HFFc6 (cell line): Measurements from ENCODE around the gene SESN3. TPM values are rescaled to one million over a fixed set of nuclear protein-coding genes. Genes with fewer than 3 reads are reported as not detected.

Source experiments
- DNase-seq: peaks from one replicate; pipeline ENCODE4 v3.0.0-alpha.2; 2018
- H3K27ac Mint-ChIP-seq: 2 replicates; pipeline ENCODE4 v1.8.0; 2020; ENCODE audit warnings: mild to moderate bottlenecking, mixed read lengths
- H3K27me3 Mint-ChIP-seq: 2 replicates; pipeline ENCODE4 v1.8.0; 2021; ENCODE audit warnings: mild to moderate bottlenecking, moderate library complexity, mixed read lengths; ENCODE audit not compliant: insufficient read depth
- H3K36me3 Mint-ChIP-seq: 2 replicates; pipeline ENCODE4 v1.8.0; 2021; ENCODE audit warnings: low read depth, mixed read lengths
- H3K4me1 Mint-ChIP-seq: 2 replicates; pipeline ENCODE4 v1.8.0; 2020; ENCODE audit warnings: low read depth, mixed read lengths
- H3K4me3 Mint-ChIP-seq: 2 replicates; pipeline ENCODE4 v1.8.0; 2020; ENCODE audit warnings: mild to moderate bottlenecking, moderate library complexity, mixed read lengths
- H3K9me3 Mint-ChIP-seq: 2 replicates; pipeline ENCODE4 v1.8.0; 2020; ENCODE audit warnings: mild to moderate bottlenecking, mixed read lengths
- CTCF ChIP-seq: fragments of 200-600 bp; sonication (generic); IDR thresholded peaks from 2 replicates; pipeline ENCODE4 v1.5.0; 2021; ENCODE audit warnings: antibody characterized with exemption, mild to moderate bottlenecking
- total RNA-seq, 6 experiments: library from RNA; stranded (reverse); fragmentation: NEBNext Ultra II Directional; extraction: Animal tissue kit (Norgen Biotek cat#: 25700); gene quantifications; 2 replicates in 1 of 6; 3 replicates in 5 of 6; pipeline ENCODE4 v1.2.3, GENCODE V29; 2021

Gene SESN3
- total RNA-seq, 6 experiments from 2014 or later: 0.12 to 0.28 (median 0.21) TPM

GRCh38 chr11:95147364-95147905, 83.6 kb downstream of the SESN3 start:
- DNase-seq: peak; percentile 85
- Mint-ChIP-seq H3K36me3 (no peaks in the 10 kb centered on the region; the same call in 1 of the 2 replicates), H3K4me1 (peaks cover 73% of the 10 kb centered on the region), H3K9me3 (no peaks in the 10 kb centered on the region), H3K27me3 (no peaks in the 10 kb centered on the region; the same call in 1 of the 2 replicates), H3K4me3 (peak overlapping the region; percentile 44), H3K27ac (peak overlapping the region; percentile 64)
- no peak for TF ChIP-seq CTCF

DNA sequence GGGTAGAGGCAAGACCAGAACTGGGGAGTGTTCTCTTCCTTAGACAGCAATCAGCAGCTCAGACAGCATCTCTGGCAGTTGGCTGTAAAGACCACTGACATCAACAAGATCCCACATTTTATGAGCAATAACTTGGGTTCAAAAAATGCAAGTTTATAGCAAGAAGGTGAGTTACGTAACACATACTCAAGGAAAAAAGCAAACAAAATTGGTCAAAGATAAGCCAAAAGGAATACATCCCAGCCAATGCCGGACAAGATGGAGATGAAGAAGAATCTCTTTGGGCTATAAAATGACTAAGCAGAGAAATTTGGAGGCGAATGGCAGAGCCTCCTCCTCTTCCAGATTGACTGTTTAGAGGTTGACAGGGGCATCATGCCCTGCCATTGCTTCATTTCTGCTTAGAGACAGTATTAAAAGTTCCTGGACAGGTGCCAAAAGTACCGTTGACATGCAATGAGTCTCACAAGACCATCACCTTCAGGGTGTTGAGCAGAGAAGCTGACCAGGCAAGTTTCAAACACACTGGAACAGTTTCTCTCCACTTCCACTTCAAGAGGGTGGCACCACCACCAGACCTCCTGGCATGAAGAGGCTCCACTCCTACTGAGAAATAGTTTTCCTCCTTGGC, 85.5 kb downstream of the SESN3 start:
- no peak overlapping the region for H3K27ac Mint-ChIP-seq
- H3K4me1 Mint-ChIP-seq: peaks cover 67% of the 10 kb centered on the region
- no peak overlapping the region for H3K4me3 Mint-ChIP-seq
- no peaks in the 10 kb centered on the region; the same call in 1 of the 2 replicates for H3K27me3 Mint-ChIP-seq
- TF ChIP-seq CTCF: no peak
- H3K9me3 Mint-ChIP-seq: no peaks in the 10 kb centered on the region
- no peaks in the 10 kb centered on the region; the same call in 1 of the 2 replicates for H3K36me3 Mint-ChIP-seq
- no peak for DNase-seq

DNA sequence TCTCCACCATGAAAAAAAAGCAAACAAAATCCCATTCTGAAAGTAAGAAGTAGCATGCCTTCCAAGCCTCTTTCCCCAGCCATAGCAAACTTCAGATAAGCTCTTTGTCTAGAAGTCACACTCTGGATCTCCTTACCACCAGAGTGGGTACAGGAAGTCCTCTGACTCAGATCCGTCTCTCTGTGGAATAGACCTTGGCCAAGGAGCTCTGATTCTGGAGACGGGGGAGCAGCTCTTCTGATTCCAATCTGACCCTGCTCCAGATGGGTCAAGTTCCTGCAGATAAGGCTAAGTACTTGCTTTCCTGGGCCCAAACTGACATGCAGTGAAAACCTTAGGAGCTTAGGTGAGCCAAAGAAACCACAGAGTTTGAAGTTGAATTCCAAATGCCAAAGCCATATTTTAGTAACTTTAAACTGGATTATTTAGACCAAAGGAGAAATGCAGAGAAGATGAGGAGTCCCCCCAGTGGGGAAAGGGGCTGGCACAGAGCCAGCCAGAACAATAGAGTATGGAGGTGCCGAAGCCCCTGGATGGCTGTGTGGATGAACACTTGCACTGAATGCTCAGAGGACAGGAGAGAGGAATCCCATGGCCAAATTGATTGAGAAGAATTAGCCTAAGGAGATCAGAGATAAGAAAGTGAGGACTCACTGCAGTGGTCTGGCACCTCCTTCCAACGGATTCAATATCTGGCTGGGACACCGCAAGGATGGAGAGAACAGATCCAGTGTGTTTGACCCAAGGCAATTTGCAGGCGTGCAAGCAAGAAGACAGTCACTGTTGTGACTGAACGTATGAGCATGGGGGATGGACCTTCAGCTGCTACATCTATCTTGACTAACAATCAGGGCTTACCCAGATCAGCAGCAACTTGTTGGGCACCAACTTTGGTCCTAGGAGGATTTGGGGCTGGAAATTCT, 86.4 kb downstream of the SESN3 start:
- TF ChIP-seq CTCF: no peak
- Mint-ChIP-seq H3K4me1 (peaks cover 67% of the 10 kb centered on the region), H3K27me3 (no peaks in the 10 kb centered on the region; the same call in 1 of the 2 replicates), H3K27ac (peak overlapping the region; percentile 50), H3K9me3 (no peaks in the 10 kb centered on the region), H3K4me3 (peak overlapping the region; percentile 2), H3K36me3 (no peaks in the 10 kb centered on the region; the same call in 1 of the 2 replicates)
- no peak for DNase-seq

- Mint-ChIP-seq H3K9me3 (no peaks in the 10 kb centered on the region), H3K36me3 (no peaks in the 10 kb centered on the region; the same call in 1 of the 2 replicates), H3K27me3 (no peaks in the 10 kb centered on the region; the same call in 1 of the 2 replicates), H3K4me3 (0 out of 2 replicates have a peak overlapping the region, but pooled peaks have one; percentile 20), H3K4me1 (peaks cover 70% of the 10 kb centered on the region), H3K27ac (peak overlapping the region; percentile 13; the same call in 1 of the 2 replicates)
- TF ChIP-seq CTCF: no peak
- DNase-seq: peak; percentile 26
Observed at GRCh38 chr11:95143106-95143681, 87.8 kb downstream of the SESN3 start.

DNA sequence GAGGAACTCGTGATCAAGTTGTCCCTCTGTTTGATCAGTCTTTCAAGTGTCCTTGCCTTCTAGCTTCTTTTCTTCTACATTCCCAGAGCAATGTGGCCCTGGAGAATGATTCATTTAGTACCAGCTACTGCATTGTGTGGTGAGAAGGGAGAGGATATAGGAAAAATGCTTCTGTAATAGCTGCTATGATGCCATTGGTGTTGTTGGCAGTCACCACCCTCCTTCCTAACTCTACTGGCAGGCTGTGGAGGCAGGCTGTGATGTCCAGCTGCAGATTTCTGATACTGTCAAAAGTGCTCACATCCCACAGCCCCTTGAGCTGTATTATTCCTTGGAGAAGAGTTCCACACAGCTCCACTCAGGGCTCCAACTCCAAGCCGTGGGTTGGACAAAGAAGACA, 88.6 kb downstream of the SESN3 start:
- DNase-seq: no peak
- Mint-ChIP-seq H3K4me1 (peaks cover 69% of the 10 kb centered on the region), H3K36me3 (no peaks in the 10 kb centered on the region; the same call in 1 of the 2 replicates), H3K4me3 (no peak overlapping the region), H3K27ac (no peak overlapping the region; the same call in 1 of the 2 replicates), H3K27me3 (no peaks in the 10 kb centered on the region; the same call in 1 of the 2 replicates), H3K9me3 (no peaks in the 10 kb centered on the region)
- no peak for TF ChIP-seq CTCF
